GM21723 (cell line): ENCODE results near the gene CFL2.
"Not testable (repeated sequence)": the region's sequence is repeated elsewhere in the genome, so short reads cannot be mapped to it uniquely, and the experiment has no call there.

ENCODE experiments used
- ATAC-seq: cut with Tn5 transposase; IDR thresholded peaks from one replicate; pipeline ENCODE4 v1.9.1; 2021; ENCODE audit warnings: mild to moderate bottlenecking, moderate library complexity; ENCODE audit not compliant: unreplicated experiment

CFL2 gene

GRCh38 chr14:34714320-34715126 lies at the start of gene CFL2:
Gene CFL2, minus strand, starts transcription at chr14:34714593. Its CDS starts 53 bp downstream, at chr14:34714540.
- ATAC-seq = peak; percentile 88

GRCh38 chr14:34755215-34755614 lies 40.8 kb upstream of the CFL2 start:
- no peak for ATAC-seq

GRCh38 chr14:34754687-34755086 lies 40.3 kb upstream of the CFL2 start:
- ATAC-seq = no peak

GRCh38 chr14:34750670-34751069 lies 36.3 kb upstream of the CFL2 start:
- ATAC-seq = no peak

GRCh38 chr14:34750233-34750632 lies 35.8 kb upstream of the CFL2 start:
- ATAC-seq = no peak

DNA sequence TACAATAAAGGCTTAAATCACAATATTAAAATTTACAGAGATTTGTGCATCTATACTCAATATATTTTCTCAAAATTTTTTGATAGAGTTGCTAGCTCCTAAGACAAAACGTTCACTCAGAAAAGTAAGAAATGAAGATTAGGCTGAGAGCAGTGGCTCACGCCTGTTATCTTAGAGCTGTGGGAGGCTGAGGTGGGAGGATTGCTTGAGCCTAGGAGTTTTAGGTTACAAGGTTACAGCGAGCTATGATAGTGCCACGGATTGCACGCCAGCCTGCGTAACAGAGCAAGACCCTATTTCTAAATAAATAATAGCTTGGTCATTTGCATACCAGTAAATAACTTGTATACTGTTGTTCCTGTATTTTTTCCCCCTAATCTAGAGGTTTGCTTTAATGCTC lies 35.0 kb upstream of the CFL2 start:
- no peak for ATAC-seq

GRCh38 chr14:34742270-34743115 lies 28.1 kb upstream of the CFL2 start:
- no peak for ATAC-seq

GRCh38 chr14:34741840-34742239 lies 27.4 kb upstream of the CFL2 start:
- ATAC-seq = no peak

DNA sequence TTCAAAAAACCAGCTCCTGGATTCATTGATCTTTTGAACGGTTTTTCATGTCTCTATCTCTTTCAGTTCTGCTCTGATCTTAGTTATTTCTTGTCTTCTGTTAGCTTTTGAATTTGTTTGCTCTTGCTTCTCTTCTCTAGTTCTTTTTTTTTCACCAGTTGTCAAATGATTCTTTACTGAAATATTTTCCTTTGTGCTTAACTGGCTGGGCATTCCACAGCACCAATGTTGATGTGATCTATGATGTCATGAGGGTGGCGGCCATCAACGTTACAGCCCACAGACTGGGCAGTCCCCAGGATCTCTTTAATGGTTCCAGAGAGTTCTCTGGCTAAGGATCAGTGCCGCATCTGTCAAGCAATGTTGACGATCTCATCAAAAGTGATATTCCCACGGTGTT lies 25.7 kb upstream of the CFL2 start:
- not testable (repeated sequence) for ATAC-seq

DNA sequence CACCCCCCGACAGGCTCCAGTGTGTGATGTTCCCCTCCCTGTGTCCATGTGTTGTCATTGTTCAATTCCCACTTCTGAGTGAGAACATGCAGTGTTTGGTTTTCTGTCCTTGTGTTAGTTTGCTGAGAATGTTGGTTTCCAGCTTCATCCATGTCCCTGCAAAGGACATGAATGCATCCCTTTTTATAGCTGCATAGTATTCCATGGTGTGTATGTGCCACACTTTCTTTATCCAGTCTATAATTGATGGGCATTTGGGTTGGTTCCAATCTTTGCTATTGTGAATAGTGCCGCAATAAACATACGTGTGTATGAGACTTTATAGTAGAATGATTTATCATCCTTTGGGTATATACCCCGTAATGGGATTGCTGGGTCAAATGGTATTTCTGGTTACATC lies 22.7 kb upstream of the CFL2 start:
- ATAC-seq = not testable (repeated sequence)

DNA sequence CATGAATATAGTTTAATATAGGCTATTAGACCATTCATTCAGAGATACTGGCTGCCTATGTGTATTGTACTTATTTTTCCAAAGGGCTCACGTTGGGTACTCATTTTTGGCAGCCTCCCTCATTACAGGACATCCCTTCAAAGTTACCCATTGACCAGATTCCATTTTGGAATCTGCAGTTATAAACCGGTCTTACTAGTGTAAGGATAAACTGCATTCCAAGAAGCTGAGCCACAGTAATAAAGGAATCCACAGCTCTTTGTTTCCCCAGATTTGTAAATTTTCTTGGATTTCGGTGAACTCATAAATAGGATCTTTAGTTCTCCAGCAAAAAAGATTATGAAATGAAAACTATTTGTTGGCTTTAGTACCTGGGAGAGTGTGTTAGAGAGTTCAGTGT lies 18.9 kb upstream of the CFL2 start:
- ATAC-seq = no peak

- ATAC-seq = no peak
Observed at GRCh38 chr14:34732802-34733201, 18.4 kb upstream of the CFL2 start.

GRCh38 chr14:34723867-34724266 lies 9.5 kb upstream of the CFL2 start:
- ATAC-seq = no peak

DNA sequence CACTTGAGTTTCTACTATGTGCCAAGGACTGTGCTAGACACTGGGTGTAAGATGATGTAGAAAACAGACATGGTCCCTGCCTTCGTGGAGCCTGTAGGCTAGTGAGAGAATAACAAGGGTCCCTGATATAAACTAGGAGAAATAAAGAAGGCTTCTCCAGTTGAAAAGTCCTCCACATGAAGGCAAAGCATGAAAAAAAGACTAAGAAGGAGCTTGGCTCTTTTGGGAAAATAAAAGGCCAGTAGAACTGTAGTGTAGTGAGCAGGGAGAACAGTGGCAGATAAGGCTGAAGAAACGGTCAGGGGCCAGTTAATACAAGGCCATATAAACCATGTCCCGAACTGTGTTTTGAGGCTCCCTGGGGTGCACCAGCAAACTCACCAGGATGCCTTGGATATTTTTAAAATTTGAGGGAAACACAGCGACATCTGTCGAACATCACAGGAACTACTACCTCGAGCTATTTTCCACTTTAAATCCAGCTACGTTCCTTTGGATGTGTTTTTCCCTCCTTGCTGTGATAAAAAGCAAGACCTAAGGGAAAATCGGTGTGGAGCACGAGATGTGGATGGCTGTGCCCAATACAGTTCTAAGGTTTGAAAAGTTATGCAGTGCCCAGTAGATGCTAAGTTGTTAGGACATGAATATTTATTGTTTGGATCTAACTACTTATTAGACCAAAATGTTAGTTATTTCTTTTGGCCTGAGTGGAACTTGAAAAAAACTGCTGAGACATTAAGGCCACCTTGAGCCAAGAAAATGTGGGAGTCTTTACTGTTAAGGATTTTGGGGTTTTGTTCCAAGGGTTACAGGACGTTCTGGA lies 8.5 kb upstream of the CFL2 start:
- ATAC-seq = peak; percentile 55

DNA sequence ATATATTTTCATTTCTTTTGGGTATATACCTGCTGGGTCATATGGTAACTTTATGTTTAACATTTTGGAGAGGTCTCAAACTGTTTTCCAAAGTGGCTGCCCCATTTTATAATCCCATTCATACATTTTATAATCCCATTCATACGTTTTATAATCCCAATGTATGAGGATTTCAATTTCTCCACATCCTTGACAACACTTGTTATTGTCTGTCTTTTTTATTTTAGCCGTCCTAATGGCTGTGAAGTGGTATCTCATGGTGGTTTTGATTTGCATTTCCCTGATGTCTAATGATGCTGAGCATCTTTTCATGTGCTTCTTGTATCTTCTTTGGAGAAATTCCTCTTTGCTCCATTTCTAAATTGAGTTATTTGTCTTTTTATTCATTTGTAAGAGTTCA lies 6.7 kb upstream of the CFL2 start:
- no peak for ATAC-seq

- ATAC-seq = no peak
Observed at GRCh38 chr14:34718750-34719304, 4.4 kb upstream of the CFL2 start.

DNA sequence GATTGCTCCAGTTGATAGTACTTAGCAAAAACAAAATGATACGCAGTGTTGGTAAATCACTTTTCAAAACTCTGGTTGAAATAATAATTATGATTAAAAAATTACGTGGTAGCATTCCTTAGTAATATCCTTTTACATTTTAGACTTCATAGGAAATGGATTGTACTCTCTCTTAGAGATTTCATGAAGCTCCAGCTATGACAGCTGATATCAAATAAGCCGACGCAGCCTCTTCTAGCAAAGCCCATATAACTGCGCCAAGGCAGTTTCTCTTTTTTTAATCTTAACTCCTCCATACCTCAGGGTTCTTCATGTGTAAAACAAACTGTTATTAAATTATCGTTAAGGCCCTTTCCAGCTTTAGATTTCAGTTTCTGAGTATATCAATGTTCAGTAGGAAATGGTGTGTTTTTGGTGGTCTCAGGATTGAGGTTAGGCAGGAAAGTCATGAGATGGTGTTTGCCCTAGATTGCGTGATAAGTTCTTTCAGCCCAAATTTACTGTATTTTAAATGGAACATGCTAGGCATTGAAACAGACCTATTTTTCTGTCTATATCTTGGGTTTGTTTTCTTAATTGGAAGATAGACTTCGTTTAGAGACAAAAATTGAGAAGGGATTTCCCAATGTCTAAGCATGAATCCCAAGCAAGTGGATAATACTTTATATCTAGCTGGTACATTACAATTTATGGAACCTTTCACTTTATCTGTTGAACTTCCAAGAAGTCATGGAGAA lies 902 bp upstream of the CFL2 start:
- ATAC-seq = no peak

DNA sequence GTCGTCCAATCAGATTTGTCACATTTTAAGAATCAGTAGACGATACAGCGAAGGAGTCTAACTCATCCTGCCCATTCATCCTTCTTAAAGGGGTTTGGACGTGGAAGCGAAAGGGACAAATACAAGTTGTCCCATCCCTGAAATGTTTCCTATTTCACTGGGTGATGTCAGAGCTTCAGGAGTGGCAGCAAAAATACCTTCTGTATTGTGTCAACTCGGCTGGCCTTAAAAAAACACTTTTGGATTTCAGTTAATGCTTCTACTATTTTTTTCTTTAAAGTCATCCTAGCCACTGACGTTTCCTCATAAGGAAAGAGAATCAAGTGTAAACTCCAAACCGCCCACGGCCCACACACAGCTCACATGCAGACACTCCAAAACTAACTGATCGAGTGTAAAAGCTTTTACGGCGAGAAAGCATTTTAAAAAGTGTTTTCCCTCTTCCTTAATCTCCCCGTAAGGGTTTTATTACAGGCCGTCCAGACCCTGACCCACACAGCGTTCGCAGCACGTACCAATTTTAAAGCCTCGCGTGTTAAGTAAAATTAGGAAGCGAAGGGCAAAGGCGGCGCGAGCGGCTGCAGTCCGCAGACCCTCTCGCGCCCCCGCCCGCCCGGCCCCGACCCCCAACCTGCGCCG lies 593 bp downstream of the CFL2 start:
- ATAC-seq = peak; percentile 10

DNA sequence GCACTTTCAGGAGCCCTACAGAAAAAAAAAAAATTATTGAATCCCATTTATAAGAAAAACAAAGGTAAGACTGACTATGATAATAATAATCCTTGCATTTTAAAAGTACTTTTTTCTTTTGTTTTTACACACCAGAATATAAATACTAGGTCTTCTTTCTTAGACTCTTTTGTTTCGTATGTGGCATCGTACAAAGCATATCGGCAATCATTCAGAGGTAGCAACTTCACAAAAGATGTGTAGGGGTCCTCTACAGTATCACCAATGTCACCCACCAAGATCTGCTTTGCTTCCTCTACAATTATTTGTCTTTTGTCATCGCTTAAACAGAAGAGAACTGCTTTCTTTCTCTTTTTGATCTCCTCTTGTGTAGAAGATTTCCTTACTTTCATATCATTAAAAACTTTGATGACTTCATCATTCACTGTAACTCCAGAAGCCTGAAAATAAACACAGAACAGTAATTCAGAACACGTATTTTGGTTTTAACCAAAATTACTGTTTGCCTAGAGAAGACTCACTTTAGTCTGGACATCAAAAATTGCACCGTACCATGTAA lies 1.2 kb downstream of the CFL2 start:
- no peak for ATAC-seq
